Loucy (cell line): Measurements from ENCODE around the gene CFAP45.

Experiments
- EZH2phosphoT487 ChIP-seq: fragments of 200-600 bp; IDR thresholded peaks from 2 replicates; pipeline ENCODE4 v1.6.1; 2018; ENCODE audit warnings: antibody characterized with exemption, mild to moderate bottlenecking, moderate library complexity, borderline replicate concordance
- TF ChIP-seq, protein P1 (sequence below): fragments of 200-600 bp; sonication (generic); conservative IDR thresholded peaks from 2 replicates; pipeline ENCODE4 v1.5.1; 2014; ENCODE audit warnings: mild to moderate bottlenecking, antibody characterized with exemption, low read length

DNA sequence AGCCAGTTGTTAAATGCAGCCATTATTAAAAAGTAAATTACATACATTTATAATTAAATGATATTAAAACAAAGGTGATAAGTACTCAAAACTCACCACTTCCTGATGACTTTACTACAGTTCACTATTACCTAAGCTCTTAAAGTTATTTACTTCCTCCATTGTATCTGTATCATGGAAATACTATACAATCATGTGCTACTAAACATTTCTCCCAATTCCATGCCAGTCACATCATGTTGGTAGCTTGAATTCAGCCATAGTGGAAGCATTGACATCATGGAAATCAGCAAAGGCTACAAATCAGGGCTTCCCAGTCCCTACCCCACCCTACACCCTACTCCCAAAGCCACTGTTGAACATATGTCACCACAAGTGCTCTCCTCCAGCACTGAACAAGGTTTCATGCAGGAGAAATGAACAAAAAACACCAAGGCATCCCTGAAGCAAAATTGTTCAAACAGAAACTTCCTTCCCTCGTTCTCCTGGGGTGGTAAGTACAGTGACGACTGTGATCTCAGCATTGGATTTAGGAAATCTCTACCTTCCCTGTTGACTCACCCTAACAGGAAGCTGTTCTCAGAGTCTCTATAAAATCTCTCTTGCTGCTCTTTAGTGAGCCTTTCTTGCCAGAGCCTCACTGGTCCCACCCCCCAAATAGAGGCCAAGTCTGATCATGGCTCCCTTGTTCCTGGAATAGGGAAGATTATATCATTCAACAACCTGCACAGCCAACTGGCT, 50.2 kb downstream of the CFAP45 start:
- TF ChIP-seq, protein P1, sequence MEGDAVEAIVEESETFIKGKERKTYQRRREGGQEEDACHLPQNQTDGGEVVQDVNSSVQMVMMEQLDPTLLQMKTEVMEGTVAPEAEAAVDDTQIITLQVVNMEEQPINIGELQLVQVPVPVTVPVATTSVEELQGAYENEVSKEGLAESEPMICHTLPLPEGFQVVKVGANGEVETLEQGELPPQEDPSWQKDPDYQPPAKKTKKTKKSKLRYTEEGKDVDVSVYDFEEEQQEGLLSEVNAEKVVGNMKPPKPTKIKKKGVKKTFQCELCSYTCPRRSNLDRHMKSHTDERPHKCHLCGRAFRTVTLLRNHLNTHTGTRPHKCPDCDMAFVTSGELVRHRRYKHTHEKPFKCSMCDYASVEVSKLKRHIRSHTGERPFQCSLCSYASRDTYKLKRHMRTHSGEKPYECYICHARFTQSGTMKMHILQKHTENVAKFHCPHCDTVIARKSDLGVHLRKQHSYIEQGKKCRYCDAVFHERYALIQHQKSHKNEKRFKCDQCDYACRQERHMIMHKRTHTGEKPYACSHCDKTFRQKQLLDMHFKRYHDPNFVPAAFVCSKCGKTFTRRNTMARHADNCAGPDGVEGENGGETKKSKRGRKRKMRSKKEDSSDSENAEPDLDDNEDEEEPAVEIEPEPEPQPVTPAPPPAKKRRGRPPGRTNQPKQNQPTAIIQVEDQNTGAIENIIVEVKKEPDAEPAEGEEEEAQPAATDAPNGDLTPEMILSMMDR = no peak
- no peak for TF ChIP-seq EZH2phosphoT487
